ENCODE measurements around the gene NFKB1.

DNA sequence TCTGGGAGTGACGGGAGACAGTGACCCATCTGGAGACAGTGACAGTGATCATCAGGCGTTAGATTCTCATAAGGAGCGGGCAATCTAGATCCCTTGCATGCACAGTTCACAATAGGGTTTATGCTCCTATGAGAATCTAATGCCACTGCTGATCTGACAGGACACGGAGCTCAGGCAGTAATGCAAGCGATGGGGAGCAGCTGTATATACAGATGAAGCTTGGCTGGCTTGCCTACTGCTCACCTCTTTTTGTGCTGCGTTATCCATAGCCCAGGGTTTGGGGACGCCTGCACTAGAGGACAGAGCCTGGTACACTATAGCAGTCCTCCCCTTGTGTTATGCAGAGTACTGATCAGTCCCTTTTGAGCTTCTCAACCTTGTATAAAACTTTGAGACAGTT, 23.5 kb downstream of the NFKB1 start:
- TF ChIP-seq CTCF (IDR thresholded peaks at IDR 0.05): no peak
- TF ChIP-seq POLR2A (IDR thresholded peaks at IDR 0.05): no peak
- TF ChIP-seq EP300 (IDR thresholded peaks at IDR 0.05): no peak
